Left lung (tissue), 10 donors: Measurements from ENCODE around the gene SLC38A10. TPM values are rescaled to one million over a fixed set of nuclear protein-coding genes. Genes with fewer than 3 reads are reported as not detected.
A peak's percentile ranks its signal among the peaks of the same experiment; 100 is the strongest.

ENCODE experiments used
- ATAC-seq: fragments of 200-7000 bp; cut with Tn5 transposase; one replicate; pipeline ENCODE4 v1.9.1; 2020; ENCODE audit warnings: moderate library complexity
- DNase-seq, 4 donors: peaks; one replicate each; pipeline ENCODE4 v3.0.0-alpha.2; 2013 to 2020
- H3K27ac ChIP-seq, 2 donors: fragments of 200-600 bp; sonication (generic) in 1 of 2; one replicate each; pipeline versions ENCODE4 v1.5.0 to v1.8.0; 2020 to 2021
- H3K27me3 ChIP-seq, 2 donors: fragments of 200-600 bp; sonication (generic) in 1 of 2; one replicate each; pipeline versions ENCODE4 v1.5.0 to v1.8.0; 2020 to 2021
- H3K36me3 ChIP-seq, 2 donors: fragments of 200-600 bp; sonication (generic) in 1 of 2; one replicate each; pipeline versions ENCODE4 v1.5.0 to v1.8.0; 2020 to 2021
- H3K4me1 ChIP-seq, 2 donors: fragments of 200-600 bp; one replicate each; pipeline ENCODE4 v1.8.0; 2021
- H3K4me3 ChIP-seq, 2 donors: fragments of 200-600 bp; sonication (generic) in 1 of 2; one replicate each; pipeline versions ENCODE4 v1.5.0 to v1.8.0; 2020 to 2021; ENCODE audit warnings: mild to moderate bottlenecking in 1 of 2
- H3K9me3 ChIP-seq, 2 donors: fragments of 200-600 bp; sonication (generic) in 1 of 2; one replicate each; pipeline versions ENCODE4 v1.5.0 to v1.8.0; 2020 to 2021
- intact Hi-C, 2 donors: fragments of 100-400 bp; cut with DNase I; formaldehyde crosslinking; loops; one replicate each; pipeline versions ENCODE4 v1.11.2 to v1.14.2; 2022
- polyA plus RNA-seq, 6 donors: library from polyadenylated mRNA; unstranded; fragments of 120-200 nt; gene quantifications; one replicate each; pipeline ENCODE4 v1.2.1, GENCODE V29; 2013; ENCODE audit not compliant: insufficient read length in 6 of 6
- total RNA-seq, 2 donors: library from RNA; stranded (reverse); fragmentation: NEBNext Ultra II Directional; extraction: Animal tissue kit (Norgen Biotek cat#: 25700); gene quantifications; one replicate each; pipeline ENCODE4 v1.2.1, GENCODE V29; 2021
- TF ChIP-seq, protein P1 (sequence below), 2 donors: fragments of 200-600 bp; sonication (generic) in 1 of 2; IDR thresholded peaks; one replicate each; pipeline versions ENCODE4 v1.5.0 to v1.8.0; 2021; ENCODE audit warnings: antibody characterized with exemption in 2 of 2
- donor health status: DM: no; HTN: yes; CAD: no.
- donor health status: DM: no; HTN: no; CAD: no.

SLC38A10 gene
- total and polyA plus RNA-seq, 8 donors: 48.4 to 109 (median 63.0) TPM

DNA sequence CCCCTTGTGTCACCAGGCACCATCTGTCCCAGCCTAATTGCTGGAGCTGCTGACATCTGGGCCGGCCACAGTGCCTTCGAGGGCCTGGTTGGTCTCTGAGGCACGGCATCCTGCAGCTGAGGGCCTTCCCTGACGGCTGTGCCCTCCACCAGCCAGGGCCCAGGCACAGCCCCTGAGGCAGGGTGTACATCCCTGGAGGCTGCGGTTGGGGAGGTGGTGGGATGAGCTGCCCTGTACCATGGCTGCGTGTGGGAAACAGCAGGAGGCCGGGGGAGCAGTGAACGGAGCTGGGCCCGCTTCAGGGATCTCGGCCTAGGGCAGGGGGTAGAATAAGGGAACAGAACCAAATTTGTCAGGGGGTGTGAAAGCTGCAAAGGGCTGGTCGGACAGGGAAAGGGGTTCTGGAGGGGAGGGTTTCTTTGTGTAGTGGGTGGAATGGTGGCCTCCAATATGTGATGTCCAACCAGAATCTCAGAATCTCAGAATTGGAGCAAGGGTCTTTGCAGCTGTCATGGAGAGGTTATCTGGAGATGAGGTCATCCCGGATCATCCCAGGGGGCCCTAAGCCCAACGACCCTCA is 10.0 kb upstream of the SLC38A10 start:
- intact Hi-C loops: no loop called here
- no peaks in the 10 kb centered on the region for H3K9me3 ChIP-seq
- H3K4me3 ChIP-seq: no peak overlapping the region
- H3K27me3 ChIP-seq: no peaks in the 10 kb centered on the region
- H3K27ac ChIP-seq: no peak overlapping the region
- H3K36me3 ChIP-seq: no peaks in the 10 kb centered on the region
- peaks cover 15 to 36% of the 10 kb centered on the region in 2 donors for H3K4me1 ChIP-seq
- peak in 1 of 4 donors; percentile 50 for DNase-seq
- TF ChIP-seq, protein P1, sequence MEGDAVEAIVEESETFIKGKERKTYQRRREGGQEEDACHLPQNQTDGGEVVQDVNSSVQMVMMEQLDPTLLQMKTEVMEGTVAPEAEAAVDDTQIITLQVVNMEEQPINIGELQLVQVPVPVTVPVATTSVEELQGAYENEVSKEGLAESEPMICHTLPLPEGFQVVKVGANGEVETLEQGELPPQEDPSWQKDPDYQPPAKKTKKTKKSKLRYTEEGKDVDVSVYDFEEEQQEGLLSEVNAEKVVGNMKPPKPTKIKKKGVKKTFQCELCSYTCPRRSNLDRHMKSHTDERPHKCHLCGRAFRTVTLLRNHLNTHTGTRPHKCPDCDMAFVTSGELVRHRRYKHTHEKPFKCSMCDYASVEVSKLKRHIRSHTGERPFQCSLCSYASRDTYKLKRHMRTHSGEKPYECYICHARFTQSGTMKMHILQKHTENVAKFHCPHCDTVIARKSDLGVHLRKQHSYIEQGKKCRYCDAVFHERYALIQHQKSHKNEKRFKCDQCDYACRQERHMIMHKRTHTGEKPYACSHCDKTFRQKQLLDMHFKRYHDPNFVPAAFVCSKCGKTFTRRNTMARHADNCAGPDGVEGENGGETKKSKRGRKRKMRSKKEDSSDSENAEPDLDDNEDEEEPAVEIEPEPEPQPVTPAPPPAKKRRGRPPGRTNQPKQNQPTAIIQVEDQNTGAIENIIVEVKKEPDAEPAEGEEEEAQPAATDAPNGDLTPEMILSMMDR (IDR thresholded peaks at IDR 0.05): no peak
- no peak for ATAC-seq

GRCh38 chr17:81304196-81305015 is 9.3 kb upstream of the SLC38A10 start:
- Histone ChIP-seq H3K9me3 (no peaks in the 10 kb centered on the region), H3K4me3 (no peak overlapping the region), H3K36me3 (no peaks in the 10 kb centered on the region), H3K27me3 (no peaks in the 10 kb centered on the region), H3K27ac (no peak overlapping the region), H3K4me1 (peaks cover 7 to 29% of the 10 kb centered on the region in 2 donors)
- DNase-seq (peak in 1 of 4 donors; percentile 72), ATAC-seq (no peak)
- TF ChIP-seq, protein P1 (IDR thresholded peaks at IDR 0.05): no peak
- intact Hi-C loops: no loop called here

- H3K4me1 ChIP-seq: peaks cover 0 to 19% of the 10 kb centered on the region in 2 donors
- H3K36me3 ChIP-seq: no peaks in the 10 kb centered on the region
- H3K4me3 ChIP-seq: no peak overlapping the region
- intact Hi-C loops: no loop called here
- TF ChIP-seq, protein P1 (IDR thresholded peaks at IDR 0.05): no peak
- no peak for ATAC-seq
- no peaks in the 10 kb centered on the region for H3K9me3 ChIP-seq
- no peak overlapping the region for H3K27ac ChIP-seq
- H3K27me3 ChIP-seq: no peaks in the 10 kb centered on the region
- peak in 1 of 4 donors; percentile 72 for DNase-seq
Observed at GRCh38 chr17:81303385-81303784, 8.3 kb upstream of the SLC38A10 start.

DNA sequence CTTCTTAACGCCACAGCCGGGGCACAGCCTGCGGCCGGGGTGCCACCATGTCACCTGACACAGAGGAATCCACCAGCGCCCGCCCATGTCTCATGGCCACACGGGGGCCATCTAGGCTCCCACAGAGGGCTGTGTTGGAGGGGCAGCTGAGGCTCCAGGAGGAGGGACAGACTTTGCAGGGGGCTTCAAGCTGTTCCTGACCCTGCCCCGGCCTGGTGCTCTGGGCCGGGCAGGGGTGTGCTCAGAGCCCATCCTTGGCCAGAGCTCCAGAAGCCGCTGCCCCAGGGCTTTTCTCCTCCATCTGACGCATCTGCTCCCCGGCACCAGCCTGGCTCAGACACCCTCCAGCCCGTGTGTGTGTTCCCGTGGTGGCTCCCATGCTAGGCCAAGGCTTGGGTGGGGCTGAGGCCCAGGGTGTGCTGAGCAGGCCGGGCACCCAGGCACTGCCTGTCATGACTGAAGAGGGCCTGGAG is 7.8 kb upstream of the SLC38A10 start:
- no peak for ATAC-seq
- H3K4me3 ChIP-seq: no peak overlapping the region
- intact Hi-C loops: no loop called here
- H3K4me1 ChIP-seq: peaks cover 0 to 14% of the 10 kb centered on the region in 2 donors
- H3K36me3 ChIP-seq: no peaks in the 10 kb centered on the region
- peak in 1 of 4 donors; percentile 77 for DNase-seq
- TF ChIP-seq, protein P1 (IDR thresholded peaks at IDR 0.05): no peak
- H3K9me3 ChIP-seq: no peaks in the 10 kb centered on the region
- H3K27ac ChIP-seq: no peak overlapping the region
- H3K27me3 ChIP-seq: no peaks in the 10 kb centered on the region

DNA sequence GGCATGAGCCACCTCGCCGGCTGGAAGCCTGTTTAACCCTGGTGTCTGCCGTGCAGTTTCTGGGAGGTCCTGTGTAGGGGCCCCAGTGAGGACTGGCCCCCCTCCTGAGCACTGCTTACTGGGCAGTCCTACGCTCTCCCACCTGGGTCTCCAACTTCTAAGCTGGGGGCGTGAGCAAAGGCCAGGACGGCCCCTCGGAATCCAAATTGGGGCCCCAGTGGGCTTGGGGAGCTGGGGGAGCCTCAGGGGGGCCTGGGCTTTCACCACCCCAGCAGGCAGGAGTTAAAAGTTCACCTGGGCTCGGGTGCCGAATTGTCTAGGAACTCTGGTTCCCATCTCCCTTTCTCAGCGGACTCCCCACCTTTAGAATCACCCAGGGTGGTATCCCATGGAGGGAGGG is 7.2 kb upstream of the SLC38A10 start:
- Histone ChIP-seq H3K27me3 (no peaks in the 10 kb centered on the region), H3K36me3 (no peaks in the 10 kb centered on the region), H3K4me1 (peaks cover 0 to 9% of the 10 kb centered on the region in 2 donors), H3K27ac (no peak overlapping the region), H3K9me3 (no peaks in the 10 kb centered on the region), H3K4me3 (no peak overlapping the region)
- TF ChIP-seq, protein P1 (IDR thresholded peaks at IDR 0.05): no peak
- DNase-seq: peak in 1 of 4 donors; percentile 45
- intact Hi-C loops: no loop called here
- no peak for ATAC-seq
